GM13976 (cell line): ENCODE results near the gene CSRP1.

Experiments used
- DNase-seq: peaks from one replicate; pipeline ENCODE4 v3.0.0; 2012; ENCODE audit warnings: low spot score
- CTCF ChIP-seq: IDR thresholded peaks from 2 replicates; pipeline ENCODE4 v1.5.1; 2012; ENCODE audit warnings: borderline replicate concordance, mild to moderate bottlenecking; ENCODE audit not compliant: insufficient read depth; ENCODE audit errors: extremely low read depth, missing control alignments, control extremely low read depth
- in situ Hi-C: fragments of 300-500 bp; cut with MboI; formaldehyde crosslinking; loops from one replicate; pipeline ENCODE4 v1.12.0; 2022; ENCODE audit warnings: low sequenced_read_pairs, mixed read lengths, inconsistent platforms; ENCODE audit not compliant: unreplicated experiment

CSRP1 gene

GRCh38 chr1:201542309-201543035 is 35.5 kb upstream of the CSRP1 start:
- no peak for DNase-seq

GRCh38 chr1:201540846-201541735 is 34.2 kb upstream of the CSRP1 start:
- no peak for DNase-seq
- in situ Hi-C loops: no loop called here

More at GRCh38 chr1:201542309-201543035, 35.5 kb upstream of the CSRP1 start:
- TF ChIP-seq CTCF: no peak
- in situ Hi-C loops: no loop called here

GRCh38 chr1:201539561-201540431 is 32.9 kb upstream of the CSRP1 start:
- in situ Hi-C loops: no loop called here
- DNase-seq: no peak
- TF ChIP-seq CTCF: no peak

More at GRCh38 chr1:201540846-201541735, 34.2 kb upstream of the CSRP1 start:
- no peak for TF ChIP-seq CTCF

GRCh38 chr1:201538612-201539551 is 32.0 kb upstream of the CSRP1 start, which contains the start of gene NAV1:
NAV1 (plus strand) TSS chr1:201539127; CDS start chr1:201622885, 83,758 bp downstream.
- no peak for TF ChIP-seq CTCF
- in situ Hi-C loops: no loop called here
- no peak for DNase-seq

- in situ Hi-C loops: no loop called here
- TF ChIP-seq CTCF: no peak
- DNase-seq: no peak
Observed at GRCh38 chr1:201537891-201538611, 31.1 kb upstream of the CSRP1 start.
